GM18511 (cell line): ENCODE data around the gene PARD3.

Experiments
- ATAC-seq: cut with Tn5 transposase; IDR thresholded peaks from one replicate; pipeline ENCODE4 v1.9.1; 2021; ENCODE audit warnings: mild to moderate bottlenecking, moderate library complexity; ENCODE audit not compliant: unreplicated experiment

PARD3 gene

DNA sequence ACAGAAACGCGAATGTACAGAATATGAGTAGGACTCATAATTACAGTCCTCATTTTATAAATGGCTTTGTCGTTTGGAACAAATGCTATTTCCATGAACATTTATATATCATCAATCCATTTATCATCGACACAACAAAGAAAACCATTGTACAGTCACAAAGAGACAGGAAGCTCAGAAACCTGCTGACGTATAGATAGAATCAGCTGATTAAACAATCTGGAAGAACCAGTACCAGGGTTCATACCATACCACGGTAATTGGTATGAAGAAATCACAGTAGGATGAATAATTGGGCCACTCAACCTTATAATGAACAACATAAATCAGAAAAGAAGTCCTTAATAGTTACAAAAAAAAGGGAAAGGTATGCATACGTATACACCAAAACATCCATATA, 295.0 kb downstream of the PARD3 start:
- no peak for ATAC-seq

DNA sequence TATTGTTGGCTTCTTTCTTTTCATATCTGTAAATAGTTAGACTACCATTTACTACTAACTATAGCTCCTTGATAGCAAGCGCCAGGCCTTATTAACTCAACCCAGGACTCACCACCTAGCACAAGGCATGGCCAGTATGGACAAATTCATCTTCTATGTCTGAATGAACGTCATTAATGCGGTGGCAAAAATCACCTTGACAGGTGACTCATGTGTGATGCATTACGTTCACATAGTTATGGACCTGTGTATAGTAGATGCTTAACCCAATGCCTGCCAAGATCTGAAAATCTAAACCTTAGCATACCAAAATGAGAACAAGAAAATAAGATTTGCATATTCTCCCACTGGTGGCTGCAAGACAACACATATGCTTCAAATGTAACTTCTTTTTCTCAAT, 300.8 kb downstream of the PARD3 start:
- no peak for ATAC-seq

DNA sequence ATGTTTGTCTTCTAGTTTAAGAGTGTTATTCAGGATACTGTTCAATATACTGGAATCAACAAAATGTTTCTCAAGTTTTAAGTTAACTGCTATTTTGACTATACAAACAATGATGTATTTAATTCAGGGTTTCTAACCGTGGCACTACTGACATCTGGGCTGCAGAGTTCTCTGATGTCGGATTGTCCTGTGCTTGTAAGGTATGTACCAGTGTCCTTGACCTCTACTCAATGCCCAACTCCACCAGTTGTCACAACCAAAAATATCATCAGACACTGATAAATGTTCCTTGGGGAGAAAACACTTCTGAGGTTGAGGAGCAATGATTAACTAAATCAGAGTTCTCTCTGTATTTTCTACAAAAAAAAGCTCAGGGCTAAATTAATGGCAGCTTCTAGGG, 301.5 kb downstream of the PARD3 start:
- no peak for ATAC-seq

GRCh38 chr10:34507217-34507616, 307.9 kb downstream of the PARD3 start:
- ATAC-seq: no peak

GRCh38 chr10:34506786-34507185, 308.3 kb downstream of the PARD3 start:
- no peak for ATAC-seq

GRCh38 chr10:34505338-34505737, 309.8 kb downstream of the PARD3 start:
- ATAC-seq: no peak

DNA sequence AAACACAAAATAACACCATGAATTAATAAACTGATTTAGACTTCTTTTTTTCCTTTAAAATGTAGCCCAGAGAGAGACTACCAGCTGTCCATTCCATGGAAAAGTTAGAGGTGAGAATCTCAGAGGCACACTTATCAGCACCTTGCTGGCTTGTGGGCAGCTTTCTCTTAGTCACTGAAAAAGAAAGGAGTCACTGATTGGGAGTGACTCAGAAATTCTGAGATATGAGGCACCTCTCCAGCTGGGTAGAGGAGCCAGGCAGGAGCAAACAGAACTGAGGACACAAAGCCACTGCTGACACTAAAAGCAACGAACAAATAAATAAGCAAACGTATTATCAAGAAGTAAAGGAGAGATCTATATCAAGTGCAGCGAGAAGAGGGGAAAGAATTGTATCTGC, 310.6 kb downstream of the PARD3 start:
- no peak for ATAC-seq

DNA sequence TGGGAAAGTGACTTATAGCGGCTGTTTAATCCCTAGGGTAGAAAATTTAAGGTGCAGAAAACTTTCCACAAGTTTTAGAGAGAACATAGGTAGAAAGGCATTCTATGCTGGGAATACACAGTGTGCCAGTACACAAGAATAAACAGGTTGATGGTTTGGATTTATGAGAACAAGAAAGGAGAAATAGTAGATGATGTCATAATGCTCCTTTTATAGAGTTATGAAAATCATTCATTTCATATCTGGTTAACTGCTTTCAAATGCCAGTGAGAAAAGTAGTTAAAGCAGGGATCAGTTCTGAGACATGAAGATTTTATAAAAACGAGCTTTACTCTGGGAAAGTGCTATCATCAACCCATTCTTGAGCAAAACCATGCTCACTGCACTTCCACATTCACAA, 311.4 kb downstream of the PARD3 start:
- no peak for ATAC-seq

- no peak for ATAC-seq
These were observed 315.4 kb downstream of the PARD3 start for GRCh38 chr10:34499612-34500279.

DNA sequence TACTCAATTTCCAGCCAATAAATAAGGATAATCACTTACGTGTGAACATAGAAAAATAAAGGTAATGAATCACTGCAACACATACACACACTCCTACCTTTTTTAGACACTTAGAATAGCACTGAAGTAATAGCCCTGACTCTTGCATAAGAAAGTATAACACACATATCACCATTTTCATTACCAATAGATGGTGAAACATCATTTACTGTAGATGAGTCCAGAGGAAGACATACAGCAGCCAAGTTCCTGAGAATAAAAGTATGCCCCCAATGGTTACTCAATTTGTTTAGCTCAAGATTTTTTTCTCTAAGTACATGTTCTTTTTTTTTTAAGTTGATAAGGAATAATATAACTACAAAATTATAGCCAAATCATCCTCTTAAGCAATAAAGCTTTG, 316.3 kb downstream of the PARD3 start:
- ATAC-seq: no peak

- no peak for ATAC-seq
These were observed 319.2 kb downstream of the PARD3 start for GRCh38 chr10:34495938-34496337.

- ATAC-seq: no peak
These were observed 321.1 kb downstream of the PARD3 start for GRCh38 chr10:34494012-34494411.

GRCh38 chr10:34492081-34492480, 323.0 kb downstream of the PARD3 start:
- ATAC-seq: no peak

DNA sequence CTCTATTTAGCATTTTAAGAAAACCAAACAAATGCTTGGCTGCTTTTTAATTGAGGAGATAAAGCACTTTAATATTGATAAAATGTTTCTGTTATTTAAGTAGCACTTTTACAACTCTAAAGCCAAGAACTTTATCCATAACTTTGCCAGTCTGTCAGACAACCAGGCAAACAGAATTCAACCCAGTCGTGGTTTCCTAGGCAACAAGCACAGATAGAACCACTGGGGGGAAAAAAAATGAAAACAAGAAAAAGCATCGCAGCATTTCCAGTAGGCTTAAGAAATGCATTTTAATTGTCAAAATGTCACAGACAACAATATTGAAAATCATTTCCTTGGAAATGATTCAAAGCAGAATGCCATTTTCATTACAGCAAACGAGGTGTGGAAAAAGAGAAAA, 323.4 kb downstream of the PARD3 start:
- ATAC-seq: no peak

- ATAC-seq: no peak
These were observed 324.9 kb downstream of the PARD3 start for GRCh38 chr10:34489973-34490745.

GRCh38 chr10:34489411-34489810, 325.7 kb downstream of the PARD3 start:
- no peak for ATAC-seq

DNA sequence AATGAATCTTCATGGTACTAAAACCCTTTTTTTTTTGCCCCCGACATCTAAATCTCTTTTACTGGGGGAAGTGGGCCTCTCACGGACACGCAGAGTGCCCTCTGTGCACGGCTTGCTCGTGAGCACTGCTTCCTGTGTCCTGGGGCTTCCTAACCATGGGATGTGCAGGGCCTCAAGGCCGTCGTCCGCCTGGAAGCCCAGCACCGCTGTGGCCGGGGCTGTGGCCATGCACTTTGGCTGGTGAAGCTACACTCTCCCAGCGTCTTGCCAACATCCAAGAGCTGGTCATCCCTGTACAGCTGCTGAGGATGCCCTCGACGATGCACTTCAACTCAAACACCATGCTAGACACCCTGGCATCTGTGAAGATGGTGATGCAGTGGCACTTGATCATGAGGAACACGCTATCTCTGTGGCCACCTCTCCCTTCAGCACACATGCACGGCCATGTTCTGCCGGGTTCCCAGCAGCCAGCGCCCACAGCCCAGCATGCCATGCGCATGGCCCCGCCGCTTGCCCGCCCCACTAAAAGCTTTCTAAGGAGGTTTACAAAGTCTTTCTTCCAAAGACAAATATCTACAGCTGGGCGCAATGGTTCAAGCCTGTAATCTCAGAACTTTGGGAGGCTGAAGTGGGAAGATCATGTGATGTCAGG, 326.5 kb downstream of the PARD3 start:
- ATAC-seq: no peak

DNA sequence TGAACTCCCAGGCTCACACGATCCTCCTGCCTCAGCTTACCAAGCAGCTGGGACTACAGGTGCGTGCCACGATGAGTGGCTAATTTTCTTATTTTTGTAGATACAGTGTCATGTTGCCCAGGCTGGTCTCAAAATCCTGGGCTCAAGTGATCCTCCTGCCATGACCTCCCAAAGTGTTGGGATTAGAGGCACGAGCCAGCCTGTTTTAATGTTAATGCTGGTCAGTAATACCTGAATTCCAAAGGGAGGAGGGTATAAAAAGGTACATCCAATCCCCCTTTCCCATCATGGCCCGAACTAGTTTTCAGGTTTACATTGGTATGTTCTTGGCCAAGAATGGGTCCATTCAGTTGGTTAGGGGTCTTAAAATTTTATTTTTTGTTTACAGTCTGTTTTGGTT, 329.1 kb downstream of the PARD3 start:
- ATAC-seq: no peak

- ATAC-seq: no peak
These were observed 330.9 kb downstream of the PARD3 start for GRCh38 chr10:34484164-34484563.

DNA sequence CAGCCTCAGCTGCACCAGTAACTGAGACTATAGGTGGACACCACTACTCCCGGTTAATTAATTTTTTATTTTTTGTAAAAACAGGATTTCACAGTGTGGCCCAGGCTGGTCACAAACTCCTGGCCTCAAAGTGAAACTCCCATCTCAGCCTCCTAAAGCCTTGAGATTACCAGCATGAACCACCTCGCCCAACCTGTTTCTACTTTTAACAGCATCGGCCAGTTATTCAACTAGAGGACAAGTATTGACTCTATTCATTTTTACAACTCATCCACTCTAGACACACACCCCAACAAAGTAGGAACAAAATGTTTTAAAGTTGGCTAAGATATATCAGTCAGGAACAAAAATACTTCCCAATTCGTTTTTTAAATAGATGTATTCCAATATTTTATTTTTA, 334.8 kb downstream of the PARD3 start:
- ATAC-seq: no peak

DNA sequence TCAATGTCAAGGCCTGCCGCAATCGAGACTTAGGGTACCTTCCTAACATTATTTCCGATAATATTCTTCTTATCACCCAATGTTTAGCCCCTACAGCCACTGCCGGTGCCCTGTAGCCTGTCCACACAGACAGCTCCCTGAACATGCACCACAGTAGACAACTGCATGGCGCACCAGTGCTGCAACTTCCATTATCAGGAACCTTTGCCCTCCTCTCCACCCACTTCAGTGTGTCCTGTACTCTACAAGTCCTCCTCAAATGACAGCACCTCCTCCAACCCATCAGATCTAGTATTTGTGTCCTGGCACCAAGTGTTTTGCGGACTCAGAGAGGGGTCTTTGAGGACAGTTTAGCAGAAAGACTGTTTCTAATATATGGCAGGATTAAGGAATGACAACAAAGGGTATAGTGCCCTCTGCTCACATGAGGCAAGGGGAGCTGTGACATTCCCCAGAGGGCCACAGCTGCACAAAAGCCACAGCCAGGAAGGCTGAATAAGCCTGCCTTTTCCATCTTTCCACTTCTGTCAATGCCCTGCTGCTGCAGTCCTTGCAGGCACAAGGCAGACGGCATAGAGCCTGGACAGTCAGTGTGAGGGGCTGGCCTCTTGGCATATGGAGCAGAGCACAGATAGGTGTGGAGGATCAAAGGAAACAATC, 335.4 kb downstream of the PARD3 start:
- no peak for ATAC-seq

- no peak for ATAC-seq
These were observed 337.8 kb downstream of the PARD3 start for GRCh38 chr10:34477249-34477648.
